Activated T-helper 2 cell treated with anti-CD3 and anti-CD28 coated beads, Interferon-gamma antibody, Interleukin-2, Interleukin-4, amounts not matched to agents 10 μg/mL and 5 μg/mL and 100 μg/mL, durations not matched to agents 14 hours and 24 hours and 36 hours (primary cell): ENCODE data around the gene TAOK3. TPM values are rescaled to one million over a fixed set of nuclear protein-coding genes. Genes with fewer than 3 reads are reported as not detected.
A peak's percentile ranks its signal among the peaks of the same experiment; 100 is the strongest.

Source experiments
- DNase-seq: peaks from one replicate; pipeline ENCODE4 v3.0.0; 2021; ENCODE audit warnings: low spot score
- H3K27ac Mint-ChIP-seq: one replicate; pipeline ENCODE4 v1.8.0; 2021; ENCODE audit warnings: mixed read lengths
- H3K27me3 Mint-ChIP-seq: one replicate; pipeline ENCODE4 v1.8.0; 2021; ENCODE audit warnings: low read depth, mixed read lengths
- H3K36me3 Mint-ChIP-seq: one replicate; pipeline ENCODE4 v1.8.0; 2021; ENCODE audit warnings: low read depth, mixed read lengths
- H3K4me1 Mint-ChIP-seq: one replicate; pipeline ENCODE4 v1.8.0; 2021; ENCODE audit warnings: low read depth, mixed read lengths
- H3K4me3 Mint-ChIP-seq: one replicate; pipeline ENCODE4 v1.8.0; 2021; ENCODE audit warnings: low read depth, mild to moderate bottlenecking, moderate library complexity, mixed read lengths
- H3K9me3 Mint-ChIP-seq: one replicate; pipeline ENCODE4 v1.8.0; 2021; ENCODE audit warnings: mixed read lengths
- intact Hi-C: fragments of 100-400 bp; cut with micrococcal nuclease; formaldehyde crosslinking; loops from one replicate; pipeline ENCODE4 v1.15.1; 2023
- total RNA-seq: library from RNA; stranded (reverse); gene quantifications from 2 replicates; pipeline ENCODE4 v1.2.3, GENCODE V29; 2022

The TAOK3 gene
- total RNA-seq, 1 donor from 2014 or later: 52.4 TPM

GRCh38 chr12:118125743-118126118 lies 247.0 kb downstream of the TAOK3 start:
- no peaks in the 10 kb centered on the region for H3K9me3 Mint-ChIP-seq
- H3K36me3 Mint-ChIP-seq: no peaks in the 10 kb centered on the region
- intact Hi-C loops: no loop called here
- H3K4me1 Mint-ChIP-seq: peaks cover 3% of the 10 kb centered on the region
- no peaks in the 10 kb centered on the region for H3K27me3 Mint-ChIP-seq
- no peak for DNase-seq
- no peak overlapping the region for H3K4me3 Mint-ChIP-seq
- H3K27ac Mint-ChIP-seq: no peak overlapping the region

GRCh38 chr12:118124333-118124874 lies 248.3 kb downstream of the TAOK3 start:
- DNase-seq: no peak
- no peak overlapping the region for H3K27ac Mint-ChIP-seq
- H3K4me3 Mint-ChIP-seq: no peak overlapping the region
- H3K27me3 Mint-ChIP-seq: no peaks in the 10 kb centered on the region
- intact Hi-C loops: loop anchor here (5.0 kb wide), 2 partner anchors 58 to 247 kb away; no protein-coding TSS in a partner anchor
- no peaks in the 10 kb centered on the region for H3K36me3 Mint-ChIP-seq
- H3K4me1 Mint-ChIP-seq: peaks cover 8% of the 10 kb centered on the region
- no peaks in the 10 kb centered on the region for H3K9me3 Mint-ChIP-seq

DNA sequence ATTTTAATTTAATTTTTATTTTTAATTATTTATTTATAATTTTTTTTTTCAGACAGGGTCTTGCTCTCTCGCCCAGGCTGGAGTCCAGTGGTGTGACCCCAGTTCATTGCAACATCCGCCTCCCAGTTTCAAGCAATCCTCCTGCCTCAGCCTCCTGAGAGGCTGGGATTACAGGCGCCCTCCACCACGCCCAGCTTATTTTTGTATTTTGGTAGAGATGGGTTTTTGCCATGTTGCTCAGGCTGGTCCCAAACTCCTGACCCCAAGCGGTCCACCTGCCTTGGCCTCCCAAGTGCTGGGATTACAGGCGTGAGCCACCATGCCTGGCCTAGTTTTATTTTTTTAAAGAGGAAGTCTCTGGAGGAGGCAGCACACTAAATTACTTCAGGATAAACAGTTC lies 250.4 kb downstream of the TAOK3 start:
- H3K36me3 Mint-ChIP-seq: no peaks in the 10 kb centered on the region
- H3K4me3 Mint-ChIP-seq: no peak overlapping the region
- no peaks in the 10 kb centered on the region for H3K9me3 Mint-ChIP-seq
- H3K4me1 Mint-ChIP-seq: peaks cover 8% of the 10 kb centered on the region
- intact Hi-C loops: loop anchor here (5.0 kb wide), 2 partner anchors 60 to 245 kb away; no protein-coding TSS in a partner anchor
- H3K27me3 Mint-ChIP-seq: no peaks in the 10 kb centered on the region
- no peak overlapping the region for H3K27ac Mint-ChIP-seq
- no peak for DNase-seq

DNA sequence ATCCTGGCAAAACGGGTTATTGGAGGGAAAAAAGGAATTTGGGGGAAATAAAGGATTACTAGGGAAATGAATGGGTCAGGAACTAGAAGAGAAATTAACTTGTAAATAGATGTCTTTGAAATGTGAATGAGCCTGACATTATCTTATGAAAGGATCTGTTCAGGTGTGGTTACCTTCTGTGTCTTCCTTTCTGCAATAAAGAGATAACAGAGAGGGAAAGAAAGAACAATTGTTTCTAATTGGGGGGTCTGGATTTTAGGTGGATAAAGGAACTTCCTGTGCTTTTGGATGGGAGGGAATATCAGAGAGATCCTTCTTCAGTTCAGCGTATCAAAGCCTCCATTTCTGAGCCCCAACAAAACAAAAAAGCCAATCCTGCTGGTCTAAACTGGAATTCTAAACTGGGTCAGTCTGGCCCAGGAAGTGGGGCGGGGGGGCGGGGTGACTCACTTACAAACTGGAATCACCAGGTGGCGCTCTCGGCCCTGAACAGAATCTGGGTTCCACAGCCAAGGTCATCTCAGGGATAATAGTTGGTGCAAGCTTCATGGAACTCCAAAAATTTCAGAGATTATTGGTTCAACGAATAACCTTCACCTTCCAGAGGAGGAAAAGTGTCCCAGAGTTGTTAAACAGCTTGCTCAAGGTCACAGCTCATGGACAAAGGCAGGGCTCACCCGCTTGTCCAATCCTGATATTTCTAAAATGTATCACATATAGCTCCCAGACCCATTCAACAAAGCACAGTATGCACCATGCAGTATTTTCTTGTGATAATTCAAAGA lies 251.9 kb downstream of the TAOK3 start:
- Mint-ChIP-seq H3K27me3 (no peaks in the 10 kb centered on the region), H3K4me1 (peaks cover 8% of the 10 kb centered on the region), H3K36me3 (no peaks in the 10 kb centered on the region), H3K9me3 (no peaks in the 10 kb centered on the region), H3K4me3 (no peak overlapping the region), H3K27ac (peak overlapping the region; percentile 21)
- DNase-seq: peak; percentile 36
- intact Hi-C loops: loop anchor here (1.0 to 5.0 kb wide), 4 partner anchors 16 to 256 kb away; partner anchors contain the start of genes PEBP1 and SUDS3

- intact Hi-C loops: no loop called here
- DNase-seq: no peak
- H3K9me3 Mint-ChIP-seq: no peaks in the 10 kb centered on the region
- H3K4me3 Mint-ChIP-seq: no peak overlapping the region
- H3K36me3 Mint-ChIP-seq: no peaks in the 10 kb centered on the region
- peaks cover 8% of the 10 kb centered on the region for H3K4me1 Mint-ChIP-seq
- H3K27ac Mint-ChIP-seq: no peak overlapping the region
- H3K27me3 Mint-ChIP-seq: no peaks in the 10 kb centered on the region
These were observed 253.2 kb downstream of the TAOK3 start for GRCh38 chr12:118119449-118119879.

DNA sequence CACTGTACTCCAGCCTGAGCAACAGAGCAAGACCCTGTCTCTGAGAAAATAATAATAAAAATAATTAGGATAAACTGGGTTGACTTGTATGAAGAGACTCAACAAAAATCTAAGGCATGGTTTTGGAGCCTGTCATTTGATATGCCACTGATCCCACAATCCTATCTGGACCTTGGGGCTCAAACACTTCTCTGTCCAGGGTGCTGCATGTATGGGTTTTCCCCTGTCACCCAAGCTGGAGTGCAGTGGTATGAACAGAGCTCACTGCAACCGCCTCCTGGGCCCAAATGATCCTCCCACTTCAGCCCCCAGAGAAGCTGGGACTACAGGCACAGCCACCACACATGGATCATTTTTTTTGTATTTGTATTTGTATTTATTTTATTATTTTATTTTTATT lies 263.6 kb downstream of the TAOK3 start:
- no peaks in the 10 kb centered on the region for H3K36me3 Mint-ChIP-seq
- no peak overlapping the region for H3K4me3 Mint-ChIP-seq
- H3K27ac Mint-ChIP-seq: no peak overlapping the region
- H3K4me1 Mint-ChIP-seq: peaks cover 3% of the 10 kb centered on the region
- peaks cover 3% of the 10 kb centered on the region for H3K27me3 Mint-ChIP-seq
- no peak for DNase-seq
- no peaks in the 10 kb centered on the region for H3K9me3 Mint-ChIP-seq
- intact Hi-C loops: no loop called here

- intact Hi-C loops: no loop called here
- no peak overlapping the region for H3K27ac Mint-ChIP-seq
- H3K4me1 Mint-ChIP-seq: peaks cover 6% of the 10 kb centered on the region
- DNase-seq: no peak
- H3K36me3 Mint-ChIP-seq: no peaks in the 10 kb centered on the region
- H3K4me3 Mint-ChIP-seq: no peak overlapping the region
- H3K9me3 Mint-ChIP-seq: no peaks in the 10 kb centered on the region
- peaks cover 7% of the 10 kb centered on the region for H3K27me3 Mint-ChIP-seq
These were observed 265.0 kb downstream of the TAOK3 start for GRCh38 chr12:118107694-118108093.

DNA sequence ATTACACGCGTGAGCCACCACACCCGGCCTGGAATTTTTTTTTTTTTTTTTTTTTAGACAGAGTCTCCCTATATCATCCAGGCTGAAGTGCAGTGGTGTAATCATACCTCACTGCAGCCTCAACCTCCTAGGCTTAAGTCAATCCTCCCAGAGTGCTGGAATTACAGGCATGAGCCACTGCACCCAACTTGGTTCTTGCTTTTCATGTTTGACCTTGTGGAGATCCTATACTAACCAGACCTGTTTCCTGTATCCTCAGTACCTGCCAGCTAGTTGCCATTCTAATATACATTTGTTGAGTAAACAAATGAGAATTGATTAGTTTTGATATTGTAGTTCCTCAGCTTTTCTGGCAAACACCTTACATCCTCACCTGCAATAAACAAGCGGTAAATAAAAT lies 265.7 kb downstream of the TAOK3 start:
- H3K36me3 Mint-ChIP-seq: no peaks in the 10 kb centered on the region
- H3K4me1 Mint-ChIP-seq: peaks cover 6% of the 10 kb centered on the region
- DNase-seq: no peak
- intact Hi-C loops: no loop called here
- peaks cover 11% of the 10 kb centered on the region for H3K27me3 Mint-ChIP-seq
- H3K9me3 Mint-ChIP-seq: no peaks in the 10 kb centered on the region
- H3K4me3 Mint-ChIP-seq: no peak overlapping the region
- H3K27ac Mint-ChIP-seq: no peak overlapping the region

- peaks cover 21% of the 10 kb centered on the region for H3K27me3 Mint-ChIP-seq
- H3K27ac Mint-ChIP-seq: peak within 1 kb of the TSS; percentile 63
- DNase-seq: peak; percentile 10
- H3K4me1 Mint-ChIP-seq: peaks cover 6% of the 10 kb centered on the region
- H3K9me3 Mint-ChIP-seq: no peaks in the 10 kb centered on the region
- H3K4me3 Mint-ChIP-seq: peak within 1 kb of the TSS; percentile 91
- H3K36me3 Mint-ChIP-seq: no peaks in the 10 kb centered on the region
- intact Hi-C loops: loop anchor here (5.0 kb wide), 1 partner anchor 41 kb away; the partner anchor contains the start of gene WSB2
These were observed 268.9 kb downstream of the TAOK3 start, which contains the start of gene VSIG10 for GRCh38 chr12:118103601-118104382. Gene VSIG10 (minus strand): TSS chr12:118104011. CDS start chr12:118103671, 340 bp downstream.

GRCh38 chr12:118103201-118103600 lies 269.5 kb downstream of the TAOK3 start:
- H3K27me3 Mint-ChIP-seq: peaks cover 21% of the 10 kb centered on the region
- H3K4me3 Mint-ChIP-seq: peak overlapping the region; percentile 91
- no peak for DNase-seq
- intact Hi-C loops: loop anchor here (5.0 kb wide), 1 partner anchor 41 kb away; the partner anchor contains the start of gene WSB2
- H3K27ac Mint-ChIP-seq: no peak overlapping the region
- no peaks in the 10 kb centered on the region for H3K36me3 Mint-ChIP-seq
- no peaks in the 10 kb centered on the region for H3K9me3 Mint-ChIP-seq
- H3K4me1 Mint-ChIP-seq: peaks cover 6% of the 10 kb centered on the region

DNA sequence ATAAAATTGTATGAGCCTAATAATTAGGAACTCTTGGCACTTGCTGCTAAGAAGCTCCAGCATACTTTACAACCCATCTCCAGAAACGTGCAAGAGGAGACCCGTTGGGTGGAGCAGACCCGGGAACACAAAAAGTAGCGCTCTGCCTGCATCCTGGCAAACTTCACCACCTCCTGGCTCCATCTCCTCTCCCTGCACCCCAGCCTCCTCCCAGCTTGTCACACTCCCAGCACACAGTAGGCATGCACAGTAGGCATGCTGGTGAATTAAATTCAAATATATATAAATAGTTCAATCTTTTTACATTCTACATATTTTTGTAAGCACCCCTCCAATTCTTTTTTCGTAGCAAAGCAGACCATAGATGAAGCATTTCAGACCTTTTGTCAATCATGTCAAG lies 270.1 kb downstream of the TAOK3 start:
- intact Hi-C loops: loop anchor here (5.0 kb wide), 1 partner anchor 40 kb away; the partner anchor contains the start of gene WSB2
- H3K4me3 Mint-ChIP-seq: peak overlapping the region; percentile 91
- H3K4me1 Mint-ChIP-seq: peaks cover 6% of the 10 kb centered on the region
- no peaks in the 10 kb centered on the region for H3K9me3 Mint-ChIP-seq
- H3K27me3 Mint-ChIP-seq: peaks cover 21% of the 10 kb centered on the region
- DNase-seq: no peak
- peak overlapping the region; percentile 63 for H3K27ac Mint-ChIP-seq
- H3K36me3 Mint-ChIP-seq: no peaks in the 10 kb centered on the region

DNA sequence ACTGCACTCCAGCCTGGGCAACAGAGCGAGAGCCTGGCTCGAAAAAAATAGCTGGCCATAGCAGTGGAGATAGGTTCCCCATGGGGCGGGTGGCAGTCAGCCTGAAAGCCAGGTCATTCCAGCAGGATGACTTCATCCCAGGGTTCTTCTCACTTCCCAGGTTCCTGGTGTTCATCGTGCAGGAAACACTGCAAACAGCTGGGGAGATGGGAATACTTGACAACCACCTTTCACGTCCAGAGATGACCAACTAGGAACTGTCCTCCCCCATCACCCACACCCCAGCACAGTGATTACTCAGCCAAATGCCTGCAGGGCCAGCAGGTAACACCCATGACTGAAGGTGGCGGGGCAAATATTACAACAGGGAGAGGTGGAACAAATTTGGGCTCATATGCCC lies 270.6 kb downstream of the TAOK3 start:
- H3K4me3 Mint-ChIP-seq: peak overlapping the region; percentile 21
- no peak overlapping the region for H3K27ac Mint-ChIP-seq
- intact Hi-C loops: loop anchor here (5.0 kb wide), 1 partner anchor 40 kb away; the partner anchor contains the start of gene WSB2
- no peak for DNase-seq
- peaks cover 21% of the 10 kb centered on the region for H3K27me3 Mint-ChIP-seq
- peaks cover 6% of the 10 kb centered on the region for H3K4me1 Mint-ChIP-seq
- H3K9me3 Mint-ChIP-seq: no peaks in the 10 kb centered on the region
- H3K36me3 Mint-ChIP-seq: no peaks in the 10 kb centered on the region
